ENCODE results near the gene AXIN1.

GRCh38 chr16:301950-302349 lies 50.6 kb downstream of the AXIN1 start:
- TF ChIP-seq CREB1 (IDR thresholded peaks at IDR 0.05; ENCODE audit: low read depth) (no peak), TAF1 (IDR thresholded peaks at IDR 0.05; ENCODE audit: low read depth) (no peak), FOXM1 (IDR thresholded peaks at IDR 0.05; ENCODE audit: borderline replicate concordance, low read depth) (no peak), YY1 (IDR thresholded peaks at IDR 0.05; ENCODE audit: low read depth) (no peak), REST (IDR thresholded peaks at IDR 0.05; ENCODE audit: low read depth) (no peak), EP300 (IDR thresholded peaks at IDR 0.05; ENCODE audit: borderline replicate concordance) (no peak), RAD21 (IDR thresholded peaks at IDR 0.05; ENCODE audit: low read depth) (no peak)
- TF ChIP-seq, protein P1, sequence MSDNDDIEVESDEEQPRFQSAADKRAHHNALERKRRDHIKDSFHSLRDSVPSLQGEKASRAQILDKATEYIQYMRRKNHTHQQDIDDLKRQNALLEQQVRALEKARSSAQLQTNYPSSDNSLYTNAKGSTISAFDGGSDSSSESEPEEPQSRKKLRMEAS (IDR thresholded peaks at IDR 0.05), result no peak

Data from Ishikawa (cell line).